Liver (tissue), 9 donors: ENCODE results near the gene DHH. TPM values are rescaled to one million over a fixed set of nuclear protein-coding genes. Genes with fewer than 3 reads are reported as not detected.
A peak's percentile ranks its signal among the peaks of the same experiment; 100 is the strongest.
"Not testable (repeated sequence)": the region's sequence is repeated elsewhere in the genome, so short reads cannot be mapped to it uniquely, and the experiment has no call there.

Experiments used
- DNase-seq: peaks from one replicate; pipeline ENCODE4 v3.0.0-alpha.2; 2017; ENCODE audit warnings: low spot score
- H3K27ac ChIP-seq, 2 donors: one replicate each; pipeline ENCODE4 v1.7.0; 2013; ENCODE audit warnings: inconsistent platforms in 2 of 2, low read length in 2 of 2, control low read depth in 1 of 2, low read depth in 1 of 2, mild to moderate bottlenecking in 1 of 2
- H3K27me3 ChIP-seq, 4 donors: one replicate each; pipeline versions ENCODE4 v1.6.1 to v1.7.0; 2013; ENCODE audit warnings: low read length in 3 of 4, inconsistent platforms in 1 of 4, mild to moderate bottlenecking in 1 of 4, moderate library complexity in 1 of 4; ENCODE audit not compliant: control insufficient read depth in 4 of 4, insufficient read depth in 4 of 4
- H3K36me3 ChIP-seq, 4 donors: one replicate each; pipeline versions ENCODE4 v1.6.1 to v1.7.0; 2013; ENCODE audit warnings: low read length in 3 of 4, mild to moderate bottlenecking in 3 of 4, low read depth in 1 of 4, moderate library complexity in 1 of 4; ENCODE audit not compliant: control insufficient read depth in 4 of 4, insufficient read depth in 3 of 4
- H3K4me1 ChIP-seq, 4 donors: one replicate each; pipeline versions ENCODE4 v1.6.1 to v1.7.0; 2013; ENCODE audit warnings: low read length in 3 of 4, mild to moderate bottlenecking in 3 of 4, moderate library complexity in 1 of 4; ENCODE audit not compliant: control insufficient read depth in 4 of 4, insufficient read depth in 4 of 4
- H3K4me3 ChIP-seq, 3 donors: one replicate each; pipeline versions ENCODE4 v1.6.1 to v1.7.0; 2013; ENCODE audit warnings: low read length in 3 of 3, control low read depth in 1 of 3, low read depth in 1 of 3, mild to moderate bottlenecking in 1 of 3
- H3K9ac ChIP-seq, 2 donors: one replicate each; pipeline ENCODE4 v1.7.0; 2013; ENCODE audit warnings: low read length in 2 of 2, mild to moderate bottlenecking in 2 of 2, moderate library complexity in 2 of 2, control low read depth in 1 of 2, low read depth in 1 of 2
- H3K9me3 ChIP-seq, 4 donors: one replicate each; pipeline versions ENCODE4 v1.6.1 to v1.7.0; 2013; ENCODE audit warnings: low read length in 3 of 4; ENCODE audit not compliant: control insufficient read depth in 4 of 4
- CTCF ChIP-seq: fragments of 150-350 bp; IDR thresholded peaks from 2 replicates; pipeline ENCODE4 v1.5.1; 2017; ENCODE audit warnings: improper control_type of control experiment, low read depth, low read length; ENCODE audit not compliant: missing input control
- EGR1 ChIP-seq, 2 donors: IDR thresholded peaks; 2 replicates each; pipeline ENCODE4 v1.6.1; 2016 to 2018; ENCODE audit warnings: antibody characterized with exemption in 2 of 2, low read depth in 2 of 2
- FOXA1 ChIP-seq: IDR thresholded peaks from 2 replicates; pipeline ENCODE4 v1.6.1; 2016; ENCODE audit warnings: antibody characterized with exemption
- FOXA2 ChIP-seq: IDR thresholded peaks from 2 replicates; pipeline ENCODE4 v1.6.1; 2016; ENCODE audit warnings: antibody characterized with exemption
- GABPA ChIP-seq, 2 donors: IDR thresholded peaks in 1 of 2; conservative IDR thresholded peaks in 1 of 2; 2 replicates each; pipeline ENCODE4 v1.6.1; 2016; ENCODE audit warnings: antibody characterized with exemption in 2 of 2, mild to moderate bottlenecking in 1 of 2, moderate library complexity in 1 of 2
- JUND ChIP-seq, 2 donors: IDR thresholded peaks; 2 replicates each; pipeline ENCODE4 v1.6.1; 2016; ENCODE audit warnings: antibody characterized with exemption in 2 of 2
- MAX ChIP-seq: IDR thresholded peaks from 2 replicates; pipeline ENCODE4 v1.6.1; 2016; ENCODE audit warnings: antibody characterized with exemption
- NR2F2 ChIP-seq: IDR thresholded peaks from 2 replicates; pipeline ENCODE4 v1.6.1; 2016; ENCODE audit warnings: antibody characterized with exemption
- RAD21 ChIP-seq, 2 donors: IDR thresholded peaks; 2 replicates each; pipeline ENCODE4 v1.6.1; 2016; ENCODE audit warnings: antibody characterized with exemption in 2 of 2, mild to moderate bottlenecking in 2 of 2
- REST ChIP-seq: IDR thresholded peaks from 2 replicates; pipeline ENCODE4 v1.6.1; 2016; ENCODE audit warnings: antibody characterized with exemption, mild to moderate bottlenecking
- RXRA ChIP-seq, 2 donors: IDR thresholded peaks; 2 replicates each; pipeline ENCODE4 v1.6.1; 2017 to 2018; ENCODE audit warnings: antibody characterized with exemption in 2 of 2, mild to moderate bottlenecking in 1 of 2
- SP1 ChIP-seq: IDR thresholded peaks from 2 replicates; pipeline ENCODE4 v1.6.1; 2018; ENCODE audit warnings: antibody characterized with exemption, mild to moderate bottlenecking
- WGBS: extraction: QIAGEN DNeasy Blood & Tissue Kit; methylation state at CpG from one replicate; pipeline ENCODE4 v1.1.7; 2013; 5-methylcytosine and 5-hydroxymethylcytosine counted together
- polyA plus RNA-seq, 2 donors: library from polyadenylated mRNA; stranded (reverse) in 1 of 2; unstranded in 1 of 2; fragments of 200-250 nt in 1 of 2; fragments of >200 nt in 1 of 2; fragmentation: Nextera tagmentation in 1 of 2; extraction: Ambion mirVana in 1 of 2; gene quantifications; one replicate each; pipeline versions ENCODE4 v1.2.1 to v1.2.3, GENCODE V29; 2013 to 2015
- total RNA-seq, 2 donors: library from RNA; depleted of rRNA; stranded (reverse); fragments of >200 nt; gene quantifications; one replicate each; pipeline ENCODE4 v1.2.3, GENCODE V29; 2014
- TF ChIP-seq, protein P1 (sequence below): IDR thresholded peaks from 2 replicates; pipeline ENCODE4 v1.6.1; 2016; ENCODE audit warnings: antibody characterized with exemption
- TF ChIP-seq, protein P2 (sequence below): IDR thresholded peaks from 2 replicates; pipeline ENCODE4 v1.6.1; 2016; ENCODE audit warnings: antibody characterized with exemption
- donor health status: healthy.
- donor health status: healthy.
- donor health status: healthy.
- donor health status: healthy.
- donor health status: healthy.

Gene DHH
- total and polyA plus RNA-seq, 4 donors = 0.08 to 0.09 (median 0.09) TPM; not detected in 1

DNA sequence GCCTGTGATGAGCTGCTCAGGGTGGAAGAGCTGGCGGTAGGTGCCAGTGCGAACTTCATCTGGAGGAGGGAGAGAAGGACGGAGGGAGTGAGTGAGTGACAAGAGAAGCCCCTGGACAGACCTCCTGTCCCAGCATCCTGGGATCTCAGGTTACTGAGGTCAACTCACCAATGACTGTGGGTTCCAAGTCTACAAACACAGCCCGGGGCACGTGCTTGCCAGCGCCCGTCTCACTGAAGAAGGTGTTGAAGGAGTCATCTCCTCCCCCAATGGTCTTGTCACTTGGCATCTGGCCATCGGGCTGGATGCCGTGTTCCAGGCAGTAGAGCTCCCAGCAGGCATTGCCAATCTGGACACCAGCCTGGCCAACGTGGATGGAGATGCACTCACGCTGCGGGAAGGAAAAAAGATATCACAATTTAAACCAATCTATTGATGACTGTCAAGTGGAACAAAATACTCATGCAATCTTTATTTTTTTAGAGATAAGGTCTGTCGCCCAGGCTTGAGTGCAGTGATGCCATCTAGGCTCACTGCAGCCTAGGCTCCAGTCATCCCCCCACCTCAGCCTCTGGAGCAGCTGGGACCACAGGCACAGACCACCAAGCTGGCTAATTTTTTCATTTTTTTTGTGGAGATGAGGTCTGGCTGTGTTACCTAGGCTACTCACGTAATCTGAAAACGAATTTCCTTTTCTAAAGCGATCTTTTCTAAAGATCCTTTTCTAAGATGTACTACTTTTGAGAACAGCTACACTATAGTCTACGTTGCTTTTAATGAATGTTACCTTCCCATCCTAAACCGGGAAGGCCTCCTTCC is 34.9 kb upstream of the DHH start:
- Histone ChIP-seq H3K27me3 (no peaks in the 10 kb centered on the region), H3K4me1 (peaks cover 2 to 15% (median 7%) of the 10 kb centered on the region in 4 donors), H3K27ac (peak overlapping the region; percentile 52 to 99), H3K9ac (peak overlapping the region; percentile 10 to 69), H3K4me3 (peak overlapping the region; percentile 63 to 95 (median 93)), H3K36me3 (peaks cover 4 to 14% (median 9%) of the 10 kb centered on the region in 4 donors), H3K9me3 (no peaks in the 10 kb centered on the region)
- 70% methylated on average over 18 of the region's 18 CpGs for WGBS
- TF ChIP-seq, protein P1, sequence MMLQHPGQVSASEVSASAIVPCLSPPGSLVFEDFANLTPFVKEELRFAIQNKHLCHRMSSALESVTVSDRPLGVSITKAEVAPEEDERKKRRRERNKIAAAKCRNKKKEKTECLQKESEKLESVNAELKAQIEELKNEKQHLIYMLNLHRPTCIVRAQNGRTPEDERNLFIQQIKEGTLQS = no peak
- TF ChIP-seq SP1 (no peak), REST (no peak), CTCF (no peak), MAX (no peak), RXRA (IDR thresholded peaks at IDR 0.05) (no peak), NR2F2 (no peak), RAD21 (IDR thresholded peaks at IDR 0.05) (no peak), FOXA1 (no peak), GABPA (IDR thresholded peaks at IDR 0.05 in 1 of 2, conservative IDR thresholded peaks at IDR 0.05 in 1 of 2) (no peak), FOXA2 (no peak), JUND (IDR thresholded peaks at IDR 0.05) (no peak), EGR1 (IDR thresholded peaks at IDR 0.05; ENCODE audit: low read depth in 2 of 2) (no peak)
- TF ChIP-seq, protein P2, sequence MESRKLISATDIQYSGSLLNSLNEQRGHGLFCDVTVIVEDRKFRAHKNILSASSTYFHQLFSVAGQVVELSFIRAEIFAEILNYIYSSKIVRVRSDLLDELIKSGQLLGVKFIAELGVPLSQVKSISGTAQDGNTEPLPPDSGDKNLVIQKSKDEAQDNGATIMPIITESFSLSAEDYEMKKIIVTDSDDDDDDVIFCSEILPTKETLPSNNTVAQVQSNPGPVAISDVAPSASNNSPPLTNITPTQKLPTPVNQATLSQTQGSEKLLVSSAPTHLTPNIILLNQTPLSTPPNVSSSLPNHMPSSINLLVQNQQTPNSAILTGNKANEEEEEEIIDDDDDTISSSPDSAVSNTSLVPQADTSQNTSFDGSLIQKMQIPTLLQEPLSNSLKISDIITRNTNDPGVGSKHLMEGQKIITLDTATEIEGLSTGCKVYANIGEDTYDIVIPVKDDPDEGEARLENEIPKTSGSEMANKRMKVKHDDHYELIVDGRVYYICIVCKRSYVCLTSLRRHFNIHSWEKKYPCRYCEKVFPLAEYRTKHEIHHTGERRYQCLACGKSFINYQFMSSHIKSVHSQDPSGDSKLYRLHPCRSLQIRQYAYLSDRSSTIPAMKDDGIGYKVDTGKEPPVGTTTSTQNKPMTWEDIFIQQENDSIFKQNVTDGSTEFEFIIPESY = no peak
- no peak for DNase-seq

GRCh38 chr12:49127971-49128370 is 33.4 kb upstream of the DHH start:
- H3K27ac ChIP-seq, H3K4me3 ChIP-seq, DNase-seq, H3K9me3 ChIP-seq, H3K9ac ChIP-seq, H3K27me3 ChIP-seq: not testable (repeated sequence)
- H3K36me3 ChIP-seq = peaks cover 4 to 14% (median 9%) of the 10 kb centered on the region in 4 donors
- WGBS = 93% methylated on average over 8 of the region's 8 CpGs
- peaks cover 2 to 15% (median 7%) of the 10 kb centered on the region in 4 donors for H3K4me1 ChIP-seq
